Right cardiac atrium (tissue), 5 donors: ENCODE measurements around the gene PPP1R8. TPM values are rescaled to one million over a fixed set of nuclear protein-coding genes. Genes with fewer than 3 reads are reported as not detected.
A peak's percentile ranks its signal among the peaks of the same experiment; 100 is the strongest.
"Not testable (repeated sequence)": the region's sequence is repeated elsewhere in the genome, so short reads cannot be mapped to it uniquely, and the experiment has no call there.

ENCODE experiments used
- ATAC-seq, 2 donors: fragments of 200-7000 bp; cut with Tn5 transposase; one replicate each; pipeline versions ENCODE4 v1.8.0 to v1.9.1; 2020; ENCODE audit warnings: moderate library complexity in 2 of 2, mild to moderate bottlenecking in 1 of 2
- DNase-seq, 3 donors: peaks; one replicate each; pipeline ENCODE4 v3.0.0-alpha.2; 2020
- H3K27ac ChIP-seq: one replicate; pipeline ENCODE4 v1.5.1; 2013; ENCODE audit warnings: mild to moderate bottlenecking, low read length, control low read depth, moderate library complexity
- H3K27me3 ChIP-seq: one replicate; pipeline ENCODE4 v1.6.1; 2013; ENCODE audit not compliant: control insufficient read depth, insufficient read depth
- H3K4me1 ChIP-seq: one replicate; pipeline ENCODE4 v1.6.1; 2013; ENCODE audit warnings: low read length; ENCODE audit not compliant: control insufficient read depth, insufficient read depth
- H3K4me3 ChIP-seq: one replicate; pipeline ENCODE4 v1.5.1; 2013; ENCODE audit warnings: low read length, control low read depth
- H3K9me3 ChIP-seq: one replicate; pipeline ENCODE4 v1.6.1; 2013; ENCODE audit warnings: low read length; ENCODE audit not compliant: control insufficient read depth
- whole genome bisulfite sequencing: extraction: QIAGEN DNeasy Blood & Tissue Kit; methylation state at CpG from one replicate; pipeline ENCODE4 v1.1.7; 2013; 5-methylcytosine and 5-hydroxymethylcytosine counted together
- intact Hi-C, 4 donors: fragments of 100-400 bp; cut with DNase I; formaldehyde crosslinking; loops; one replicate each; pipeline versions ENCODE4 v1.11.0 to v1.14.0; 2022 to 2023
- polyA plus RNA-seq: library from polyadenylated mRNA; stranded (reverse); fragments of 200-250 nt; gene quantifications from one replicate; pipeline ENCODE4 v1.2.3, GENCODE V29; 2013
- total RNA-seq, 4 donors: library from RNA; stranded (reverse); fragmentation: NEBNext Ultra II Directional; extraction: Animal tissue kit (Norgen Biotek cat#: 25700); gene quantifications; one replicate each; pipeline ENCODE4 v1.2.1, GENCODE V29; 2021
- donor health status: healthy with polysubstance abuse.
- donor health status: DM: no; HTN: yes; CAD: no.
- donor health status: DM: no; HTN: no; CAD: no.
- donor health status: DM: no; HTN: yes; CAD: no; lungs with severe emphysema.
- donor health status: DM: yes; HTN: yes; CAD: no.

PPP1R8 gene
- total and polyA plus RNA-seq, 5 donors: 18.7 to 26.8 (median 24.6) TPM

GRCh38 chr1:27808131-27808530, 22.5 kb upstream of the PPP1R8 start:
- DNase-seq, H3K4me3 ChIP-seq, H3K27me3 ChIP-seq, ATAC-seq, H3K4me1 ChIP-seq, H3K27ac ChIP-seq, H3K9me3 ChIP-seq, intact Hi-C loops: not testable (repeated sequence)
- 95% methylated on average over 3 of the region's 3 CpGs for WGBS

DNA sequence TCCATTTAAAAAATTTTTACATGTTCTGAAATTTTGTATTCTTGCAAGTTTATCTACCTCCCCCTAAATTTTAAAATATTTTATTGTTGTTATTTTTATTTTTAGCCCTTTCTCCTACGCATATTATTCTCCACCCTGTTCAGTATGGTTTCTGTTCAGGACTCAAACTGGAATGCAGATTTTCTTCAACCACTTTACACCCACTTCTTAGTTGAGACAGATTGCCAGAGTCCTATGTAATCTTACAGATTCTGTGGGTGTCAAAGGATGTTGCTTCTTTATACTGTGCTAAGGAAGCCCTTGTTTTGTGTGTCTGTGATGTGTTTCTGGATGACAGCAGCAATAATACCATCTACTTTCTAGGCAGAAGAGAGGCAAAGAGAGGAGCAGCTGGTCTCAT, 20.7 kb upstream of the PPP1R8 start:
- ATAC-seq: no peak
- H3K27me3 ChIP-seq: no peaks in the 10 kb centered on the region
- intact Hi-C loops: no loop called here
- WGBS: 77% methylated on average over 1 of the region's 1 CpG
- H3K4me3 ChIP-seq: no peak overlapping the region
- no peak for DNase-seq
- H3K4me1 ChIP-seq: no peaks in the 10 kb centered on the region
- no peak overlapping the region for H3K27ac ChIP-seq
- no peaks in the 10 kb centered on the region for H3K9me3 ChIP-seq

- DNase-seq: no peak
- no peak overlapping the region for H3K4me3 ChIP-seq
- no peaks in the 10 kb centered on the region for H3K9me3 ChIP-seq
- intact Hi-C loops: no loop called here
- ATAC-seq: no peak
- no peaks in the 10 kb centered on the region for H3K4me1 ChIP-seq
- no peak overlapping the region for H3K27ac ChIP-seq
- no peaks in the 10 kb centered on the region for H3K27me3 ChIP-seq
- 92% methylated on average over 6 of the region's 6 CpGs for WGBS
These were observed 18.7 kb upstream of the PPP1R8 start for GRCh38 chr1:27811741-27812500.

GRCh38 chr1:27816921-27817630, 13.5 kb upstream of the PPP1R8 start:
- H3K9me3 ChIP-seq: no peaks in the 10 kb centered on the region
- no peak overlapping the region for H3K27ac ChIP-seq
- no peak overlapping the region for H3K4me3 ChIP-seq
- H3K27me3 ChIP-seq: no peaks in the 10 kb centered on the region
- intact Hi-C loops: no loop called here
- ATAC-seq (peak; percentile 81 to 94), DNase-seq (no peak)
- 33% methylated on average over 2 of the region's 2 CpGs for WGBS
- no peaks in the 10 kb centered on the region for H3K4me1 ChIP-seq

- ATAC-seq (no peak), DNase-seq (no peak)
- no peak overlapping the region for H3K4me3 ChIP-seq
- 88% methylated on average over 8 of the region's 8 CpGs for WGBS
- H3K9me3 ChIP-seq: no peaks in the 10 kb centered on the region
- H3K4me1 ChIP-seq: no peaks in the 10 kb centered on the region
- no peaks in the 10 kb centered on the region for H3K27me3 ChIP-seq
- no peak overlapping the region for H3K27ac ChIP-seq
- intact Hi-C loops: no loop called here
These were observed 8.7 kb upstream of the PPP1R8 start for GRCh38 chr1:27821761-27822315.

DNA sequence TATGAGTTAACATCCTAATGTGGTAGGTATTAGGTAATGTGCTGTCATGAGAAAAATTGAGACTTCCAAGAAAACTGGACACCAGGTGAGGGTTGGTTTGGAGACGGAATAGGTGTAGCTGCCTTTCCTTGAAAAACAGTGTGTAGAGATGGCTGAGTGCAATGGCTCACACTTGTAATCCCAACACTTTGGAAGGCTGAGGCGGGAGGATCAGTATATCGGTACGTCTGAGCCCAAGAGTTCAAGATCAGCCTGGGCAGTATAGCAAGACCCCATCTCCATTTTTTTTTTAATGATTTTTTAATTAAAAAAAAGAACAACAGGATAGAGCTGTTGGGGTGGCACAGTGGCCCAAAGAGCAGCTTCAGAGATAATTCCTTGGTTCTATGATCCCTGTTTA, 6.8 kb upstream of the PPP1R8 start:
- 97% methylated on average over 4 of the region's 4 CpGs for WGBS
- DNase-seq: no peak
- intact Hi-C loops: no loop called here
- no peaks in the 10 kb centered on the region for H3K4me1 ChIP-seq
- no peak overlapping the region for H3K4me3 ChIP-seq
- ATAC-seq: no peak
- no peak overlapping the region for H3K27ac ChIP-seq
- H3K27me3 ChIP-seq: no peaks in the 10 kb centered on the region
- no peaks in the 10 kb centered on the region for H3K9me3 ChIP-seq

GRCh38 chr1:27824411-27824810, 6.2 kb upstream of the PPP1R8 start:
- no peak overlapping the region for H3K27ac ChIP-seq
- DNase-seq (no peak), ATAC-seq (no peak)
- no peaks in the 10 kb centered on the region for H3K27me3 ChIP-seq
- over 99% methylated on average over 4 of the region's 4 CpGs for WGBS
- intact Hi-C loops: no loop called here
- H3K4me3 ChIP-seq: no peak overlapping the region
- no peaks in the 10 kb centered on the region for H3K9me3 ChIP-seq
- no peaks in the 10 kb centered on the region for H3K4me1 ChIP-seq

DNA sequence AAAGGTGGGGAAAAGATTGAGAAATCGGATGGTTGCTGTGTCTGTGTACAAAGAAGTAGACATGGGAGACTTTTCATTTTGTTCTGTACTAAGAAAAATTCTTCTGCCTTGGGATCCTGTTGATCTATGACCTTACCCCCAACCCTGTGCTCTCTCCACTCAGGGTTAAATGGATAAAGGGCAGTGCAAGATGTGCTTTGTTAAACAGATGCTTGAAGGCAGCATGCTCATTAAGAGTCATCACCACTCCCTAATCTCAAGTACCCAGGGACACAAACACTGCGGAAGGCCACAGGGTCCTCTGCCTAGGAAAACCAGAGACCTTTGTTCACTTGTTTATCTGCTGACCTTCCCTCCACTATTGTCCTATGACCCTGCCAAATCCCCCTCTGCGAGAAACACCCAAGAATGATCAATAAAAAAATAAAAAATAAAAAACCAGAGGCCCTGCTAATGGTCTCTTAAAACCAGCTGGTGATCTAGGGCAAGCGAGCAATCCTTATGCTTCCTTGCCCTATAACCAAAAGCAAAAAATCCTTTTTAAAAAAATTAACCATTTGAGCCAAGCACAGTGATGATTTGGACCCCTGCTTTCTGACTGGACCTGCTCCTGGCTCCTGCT, 1.1 kb upstream of the PPP1R8 start:
- intact Hi-C loops, H3K4me1 ChIP-seq, ATAC-seq, H3K9me3 ChIP-seq, DNase-seq, H3K27me3 ChIP-seq: not testable (repeated sequence)
- WGBS: 89% methylated on average over 3 of the region's 4 CpGs
- Histone ChIP-seq H3K4me3 (peak overlapping the region; percentile 87), H3K27ac (peak overlapping the region; percentile 95)

- intact Hi-C loops: no loop called here
- H3K9me3 ChIP-seq: no peaks in the 10 kb centered on the region
- WGBS: 47% methylated on average over 10 of the region's 10 CpGs
- peaks cover 4% of the 10 kb centered on the region for H3K4me1 ChIP-seq
- ATAC-seq: no peak
- H3K27me3 ChIP-seq: no peaks in the 10 kb centered on the region
- H3K4me3 ChIP-seq: peak overlapping the region; percentile 87
- H3K27ac ChIP-seq: no peak overlapping the region
- DNase-seq: no peak
These were observed 1.2 kb downstream of the PPP1R8 start for GRCh38 chr1:27831568-27832410.

- WGBS: 84% methylated on average over 2 of the region's 2 CpGs
- intact Hi-C loops: no loop called here
These were observed 2.2 kb downstream of the PPP1R8 start for GRCh38 chr1:27832762-27833161.

More at GRCh38 chr1:27832762-27833161, 2.2 kb downstream of the PPP1R8 start:
- H3K4me1 ChIP-seq: peaks cover 4% of the 10 kb centered on the region
- H3K4me3 ChIP-seq: no peak overlapping the region
- H3K27me3 ChIP-seq: no peaks in the 10 kb centered on the region
- H3K9me3 ChIP-seq: no peaks in the 10 kb centered on the region
- DNase-seq: no peak
- H3K27ac ChIP-seq: no peak overlapping the region
- no peak for ATAC-seq
